Muscle of leg (tissue), 11 donors: Measurements from ENCODE around the gene RFC2. TPM values are rescaled to one million over a fixed set of nuclear protein-coding genes. Genes with fewer than 3 reads are reported as not detected.

Experiments
- DNase-seq: peaks from one replicate; pipeline ENCODE4 v3.0.0; 2013
- H3K27ac ChIP-seq: one replicate; pipeline ENCODE4 v1.5.1; 2013; ENCODE audit warnings: mild to moderate bottlenecking, low read length, control low read depth
- H3K27me3 ChIP-seq: one replicate; pipeline ENCODE4 v1.6.1; 2013; ENCODE audit warnings: low read length; ENCODE audit not compliant: control insufficient read depth, insufficient read depth
- H3K36me3 ChIP-seq: one replicate; pipeline ENCODE4 v1.6.1; 2013; ENCODE audit warnings: low read length; ENCODE audit not compliant: control insufficient read depth, insufficient read depth
- H3K4me1 ChIP-seq: one replicate; pipeline ENCODE4 v1.6.1; 2013; ENCODE audit warnings: low read length; ENCODE audit not compliant: control insufficient read depth, insufficient read depth
- H3K4me3 ChIP-seq: one replicate; pipeline ENCODE4 v1.5.1; 2013; ENCODE audit warnings: low read length, control low read depth
- H3K9me3 ChIP-seq: replicated peaks from 2 replicates; pipeline ENCODE4 v1.6.1; 2013; ENCODE audit warnings: low read depth, low read length; ENCODE audit not compliant: control insufficient read depth
- WGBS: methylation state at CpG from one replicate; pipeline ENCODE4 v1.1.5; 2013; ENCODE audit warnings: missing lambda C conversion rate; ENCODE audit not compliant: insufficient coverage; 5-methylcytosine and 5-hydroxymethylcytosine counted together
- polyA plus RNA-seq, 8 donors: library from polyadenylated mRNA; unstranded; fragments of 120-200 nt; gene quantifications; one replicate each; pipeline versions ENCODE4 v1.2.1 to v1.2.3, GENCODE V29; 2013; ENCODE audit warnings: inconsistent platforms in 1 of 8, low replicate concordance in 1 of 8; ENCODE audit not compliant: insufficient read length in 8 of 8, insufficient read depth in 1 of 8
- total RNA-seq: library from RNA; stranded (reverse); fragments of 120-200 nt; gene quantifications from one replicate; pipeline ENCODE4 v1.2.4, GENCODE V29; 2013

RFC2 gene
- total and polyA plus RNA-seq, 9 donors, result 27.5 to 39.5 (median 38.0) TPM

DNA sequence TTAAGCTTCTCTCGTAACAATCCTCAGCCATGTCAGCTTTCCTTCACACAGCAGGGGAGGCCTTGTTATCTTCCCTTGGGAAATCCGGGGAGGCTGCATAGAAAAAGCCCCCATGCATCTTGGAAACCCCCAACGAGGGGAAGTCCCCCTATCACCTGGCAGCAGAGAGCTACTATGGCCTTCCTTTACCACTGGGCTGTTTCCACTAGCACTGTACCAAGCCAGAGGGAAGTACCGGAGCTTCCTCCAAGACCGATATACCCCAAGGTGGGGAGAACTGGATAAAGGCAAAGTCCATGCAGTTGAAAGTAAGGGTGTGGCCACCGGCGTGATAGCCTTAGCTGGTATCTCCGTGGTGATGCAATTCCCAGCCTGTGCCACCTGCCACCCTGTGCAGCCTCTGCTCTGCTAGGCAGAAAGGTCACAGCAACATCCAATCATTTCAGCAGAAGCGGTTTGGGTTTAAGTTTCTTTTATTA is 30.6 kb upstream of the RFC2 start:
- WGBS, result 69% methylated on average over 4 of the region's 9 CpGs
- Histone ChIP-seq H3K4me1 (peaks cover 19% of the 10 kb centered on the region), H3K27me3 (no peaks in the 10 kb centered on the region), H3K4me3 (no peak overlapping the region), H3K9me3 (no peaks in the 10 kb centered on the region), H3K36me3 (no peaks in the 10 kb centered on the region), H3K27ac (no peak overlapping the region)
- DNase-seq, result no peak

DNA sequence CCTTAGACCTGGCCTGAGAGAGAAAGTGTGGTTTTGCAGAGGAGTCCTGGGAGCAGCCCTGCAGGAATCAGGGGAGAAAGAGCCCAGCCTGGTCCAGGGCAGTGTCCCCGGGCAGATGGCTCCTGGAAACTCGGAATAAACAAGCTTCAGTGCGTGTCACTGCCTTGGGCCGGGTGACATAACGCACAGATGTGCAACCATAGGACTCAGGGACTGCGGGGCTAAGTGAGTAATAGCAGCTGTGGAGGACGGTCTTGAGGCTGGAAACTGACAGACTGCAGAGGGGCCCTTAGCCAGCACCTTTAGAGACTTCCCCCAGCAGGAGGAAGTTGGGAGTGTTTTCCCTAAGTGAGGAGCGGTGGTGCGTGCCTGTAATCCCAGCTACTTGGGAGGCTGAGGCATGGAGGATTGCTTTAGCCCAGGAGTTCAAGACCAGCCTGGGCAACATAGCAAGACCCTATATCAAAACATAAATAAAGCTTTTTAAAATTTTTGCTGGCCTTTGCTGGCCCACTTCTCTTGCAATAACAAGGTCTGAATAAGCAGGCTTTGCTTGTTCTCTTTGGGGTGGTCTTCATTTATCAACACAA is 29.8 kb upstream of the RFC2 start:
- WGBS, result 45% methylated on average over 5 of the region's 9 CpGs
- DNase-seq, result peak; percentile 62
- Histone ChIP-seq H3K9me3 (no peaks in the 10 kb centered on the region), H3K27ac (no peak overlapping the region), H3K4me1 (peaks cover 24% of the 10 kb centered on the region), H3K36me3 (no peaks in the 10 kb centered on the region), H3K27me3 (no peaks in the 10 kb centered on the region), H3K4me3 (no peak overlapping the region)

DNA sequence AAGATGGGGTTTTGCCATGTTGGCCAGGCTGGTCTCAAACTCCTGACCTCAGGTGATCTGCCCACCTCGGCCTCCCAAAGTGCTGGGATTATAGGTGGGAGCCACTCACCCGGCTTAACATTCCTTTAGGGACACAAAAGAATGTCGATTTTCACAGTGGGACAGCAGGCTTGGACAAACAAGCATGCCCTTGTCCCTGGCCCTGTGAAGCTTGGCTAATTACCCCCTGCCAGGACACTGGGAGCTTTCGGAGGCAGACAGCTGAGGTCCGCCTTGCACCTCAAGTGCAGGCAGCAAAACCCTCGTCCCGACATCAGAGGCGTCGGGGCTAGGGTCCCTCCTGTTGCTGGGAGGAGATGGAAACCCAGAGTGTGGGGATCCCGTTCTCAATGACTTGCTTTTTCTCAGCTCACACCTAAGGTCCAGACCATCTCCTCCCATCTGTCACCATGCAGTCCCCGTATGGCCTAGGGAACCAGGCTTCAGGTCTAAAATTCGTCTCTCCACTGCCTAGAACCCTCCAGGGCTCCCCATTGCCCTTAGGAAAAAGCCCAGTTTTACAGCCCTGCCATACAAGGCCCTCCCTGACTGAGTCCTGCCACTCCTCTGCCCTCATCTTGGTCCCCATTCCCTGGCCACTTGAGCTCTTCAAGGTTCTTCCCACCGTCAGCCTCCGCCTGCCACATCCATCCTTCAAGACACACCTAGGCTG is 28.7 kb upstream of the RFC2 start:
- H3K27me3 ChIP-seq, result no peaks in the 10 kb centered on the region
- H3K4me1 ChIP-seq, result peaks cover 14% of the 10 kb centered on the region
- H3K36me3 ChIP-seq, result no peaks in the 10 kb centered on the region
- 61% methylated on average over 7 of the region's 14 CpGs for WGBS
- no peak overlapping the region for H3K27ac ChIP-seq
- H3K9me3 ChIP-seq, result no peaks in the 10 kb centered on the region
- no peak for DNase-seq
- no peak overlapping the region for H3K4me3 ChIP-seq

DNA sequence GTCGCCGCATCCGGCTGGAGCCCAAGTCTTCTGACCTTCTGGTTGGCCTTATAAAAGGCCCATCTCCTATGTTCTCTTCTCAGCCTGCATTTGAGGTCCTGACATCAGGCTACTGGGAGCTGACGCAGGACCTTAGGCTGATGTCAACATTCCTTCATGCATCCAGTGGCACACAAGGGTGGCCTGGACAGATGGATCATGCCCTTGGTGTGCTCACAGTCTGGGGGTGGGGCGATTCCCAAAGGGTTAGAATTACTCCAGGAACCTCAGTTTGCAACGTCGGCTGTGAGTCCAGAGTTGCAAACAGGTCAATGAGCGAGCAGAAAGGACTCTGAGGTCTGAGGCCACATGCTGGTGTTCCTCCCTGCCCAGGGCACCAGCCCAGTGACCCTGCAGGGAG is 26.8 kb upstream of the RFC2 start:
- H3K27ac ChIP-seq, result no peak overlapping the region
- H3K4me3 ChIP-seq, result no peak overlapping the region
- no peaks in the 10 kb centered on the region for H3K9me3 ChIP-seq
- H3K36me3 ChIP-seq, result no peaks in the 10 kb centered on the region
- no peak for DNase-seq
- no peaks in the 10 kb centered on the region for H3K27me3 ChIP-seq
- 81% methylated on average over 5 of the region's 8 CpGs for WGBS
- peaks cover 14% of the 10 kb centered on the region for H3K4me1 ChIP-seq

DNA sequence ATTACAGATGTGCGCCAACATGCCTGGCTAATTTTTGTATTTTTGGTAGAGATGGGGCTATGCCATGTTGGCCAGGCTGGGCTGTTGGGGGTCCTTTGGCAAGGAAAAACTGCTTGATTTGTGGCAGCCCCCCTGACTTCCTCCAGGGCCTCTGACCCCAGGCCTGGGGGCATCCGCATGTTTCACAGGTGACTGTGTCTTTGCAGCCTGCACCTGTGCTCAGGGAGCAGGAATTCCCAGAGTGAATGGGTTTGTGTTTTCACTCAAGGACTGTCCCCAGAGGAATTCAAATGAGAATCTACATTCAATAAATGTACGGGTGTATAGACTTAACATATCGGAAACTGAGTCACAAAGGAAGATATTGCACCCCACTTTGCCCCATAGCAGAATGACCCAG is 23.4 kb upstream of the RFC2 start:
- 100% methylated on average over 2 of the region's 4 CpGs for WGBS
- Histone ChIP-seq H3K4me1 (peaks cover 10% of the 10 kb centered on the region), H3K27me3 (no peaks in the 10 kb centered on the region), H3K4me3 (no peak overlapping the region), H3K27ac (no peak overlapping the region), H3K36me3 (no peaks in the 10 kb centered on the region), H3K9me3 (no peaks in the 10 kb centered on the region)
- no peak for DNase-seq

DNA sequence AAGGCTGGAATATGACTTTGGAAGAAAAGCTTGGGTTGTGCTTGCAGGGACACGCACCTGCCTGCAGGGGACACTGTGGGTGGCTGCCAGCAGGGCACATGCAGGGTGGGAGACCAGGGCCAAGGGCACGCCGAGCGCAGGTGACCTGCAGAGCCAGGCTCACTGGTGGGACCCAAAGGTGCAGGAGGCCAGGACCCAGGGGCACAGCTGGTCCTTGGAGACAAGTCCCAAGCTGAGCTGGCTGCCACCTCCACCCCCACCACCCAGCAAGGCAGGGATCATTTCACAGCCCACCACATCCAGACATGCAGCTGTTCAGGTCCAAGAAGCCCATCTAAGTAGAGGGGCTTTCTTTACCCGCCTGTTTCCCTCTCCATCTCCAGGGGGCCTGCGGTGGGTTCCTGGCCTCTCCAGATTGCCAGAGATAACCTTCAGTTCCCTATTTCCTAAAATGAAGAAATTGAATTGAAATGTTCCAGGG is 21.2 kb upstream of the RFC2 start:
- WGBS, result 32% methylated on average over 4 of the region's 6 CpGs
- Histone ChIP-seq H3K4me3 (no peak overlapping the region), H3K27ac (no peak overlapping the region), H3K4me1 (peaks cover 16% of the 10 kb centered on the region), H3K36me3 (no peaks in the 10 kb centered on the region), H3K9me3 (no peaks in the 10 kb centered on the region), H3K27me3 (no peaks in the 10 kb centered on the region)
- DNase-seq, result no peak

DNA sequence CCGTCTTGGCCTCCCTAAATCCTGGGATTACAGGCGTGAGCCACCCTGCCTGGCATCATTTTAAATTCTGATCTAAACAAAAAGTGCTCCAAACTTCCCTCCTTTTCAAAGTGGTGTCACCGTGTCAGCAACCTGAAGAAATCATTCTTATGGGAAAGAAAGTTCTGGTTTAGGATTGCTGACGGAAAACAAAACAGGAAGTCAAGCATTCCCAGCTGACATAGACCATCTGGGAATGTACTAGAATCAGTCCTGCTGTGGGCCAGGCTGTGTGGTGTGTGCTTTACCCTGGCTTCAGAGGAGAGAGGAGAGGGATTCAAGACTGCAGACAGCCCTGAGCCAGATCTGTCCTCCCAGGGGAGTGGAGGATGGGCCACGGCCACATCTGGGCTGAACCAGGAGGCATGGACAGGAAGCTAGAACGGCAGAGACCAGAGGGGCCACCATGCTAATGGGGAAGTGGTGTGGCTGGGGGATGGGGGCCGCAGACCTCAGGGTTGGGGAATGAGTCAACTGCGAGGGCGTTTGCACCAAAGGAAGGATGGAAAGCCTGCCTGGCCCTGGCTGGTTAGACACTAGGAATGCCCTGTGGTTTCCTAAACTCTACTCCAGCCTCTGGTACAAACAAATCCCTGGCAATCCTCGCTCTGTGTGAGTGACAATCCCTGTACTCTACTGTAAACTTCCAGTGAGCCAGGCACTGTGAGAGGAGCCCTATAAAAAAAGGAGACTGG is 18.3 kb upstream of the RFC2 start:
- H3K27me3 ChIP-seq, result no peaks in the 10 kb centered on the region
- no peak overlapping the region for H3K4me3 ChIP-seq
- H3K4me1 ChIP-seq, result peaks cover 13% of the 10 kb centered on the region
- WGBS, result 11% methylated on average over 6 of the region's 10 CpGs
- peak; percentile 86 for DNase-seq
- peak overlapping the region; percentile 82 for H3K27ac ChIP-seq
- H3K9me3 ChIP-seq, result no peaks in the 10 kb centered on the region
- no peaks in the 10 kb centered on the region for H3K36me3 ChIP-seq

DNA sequence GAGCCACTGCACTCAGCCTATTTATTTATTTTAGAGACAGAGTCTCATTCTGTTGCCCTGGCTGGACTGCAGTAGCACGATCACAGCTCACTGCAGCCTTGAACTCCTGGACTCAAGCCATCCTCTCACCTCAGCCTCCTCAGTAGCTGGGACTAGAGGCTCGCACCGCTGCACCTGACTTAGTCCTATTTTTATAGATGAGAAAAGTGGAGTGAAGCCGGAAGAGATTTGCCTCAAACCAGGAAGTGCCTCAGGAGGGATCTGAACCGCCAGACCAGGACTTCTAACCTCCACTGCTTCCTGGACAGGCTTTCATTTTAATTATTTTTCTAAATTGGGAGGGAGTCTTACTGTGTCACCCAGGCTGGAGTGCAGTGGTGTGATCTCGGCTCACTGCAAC is 17.5 kb upstream of the RFC2 start:
- Histone ChIP-seq H3K4me1 (peaks cover 13% of the 10 kb centered on the region), H3K9me3 (no peaks in the 10 kb centered on the region), H3K27me3 (no peaks in the 10 kb centered on the region), H3K27ac (peak overlapping the region; percentile 82), H3K4me3 (no peak overlapping the region), H3K36me3 (no peaks in the 10 kb centered on the region)
- DNase-seq, result peak; percentile 18
- WGBS, result 66% methylated on average over 3 of the region's 6 CpGs

DNA sequence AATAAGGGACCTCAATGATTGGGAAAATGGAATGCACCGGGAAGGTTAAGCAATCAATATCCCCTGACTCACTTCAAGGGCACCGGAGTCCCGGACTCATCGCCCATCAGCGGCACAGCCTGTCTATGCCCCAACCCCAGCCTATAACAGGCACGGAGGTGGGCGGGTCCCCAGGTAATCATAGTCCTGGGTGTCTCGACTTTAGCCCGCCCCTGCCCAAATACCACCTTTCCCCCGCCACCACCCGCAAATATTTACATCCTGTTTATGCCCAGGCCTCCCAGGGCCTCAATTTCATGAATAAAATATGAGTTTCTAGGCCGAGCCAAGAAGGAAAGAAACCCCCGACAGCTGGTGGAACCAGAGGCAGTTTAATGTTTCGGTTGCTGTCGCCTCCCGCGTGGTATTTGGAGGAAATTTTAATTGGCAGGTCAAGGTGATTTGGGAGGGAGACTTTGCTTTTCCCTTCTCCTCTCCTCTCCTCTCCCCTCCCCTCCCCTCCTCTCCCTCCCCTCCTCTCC is 15.6 kb upstream of the RFC2 start:
- Histone ChIP-seq H3K36me3 (no peaks in the 10 kb centered on the region), H3K27ac (no peak overlapping the region), H3K4me3 (peak overlapping the region; percentile 51), H3K9me3 (no peaks in the 10 kb centered on the region), H3K4me1 (peaks cover 13% of the 10 kb centered on the region), H3K27me3 (no peaks in the 10 kb centered on the region)
- peak; percentile 93 for DNase-seq
- 0% methylated on average over 3 of the region's 17 CpGs for WGBS
